HepG2 (cell line): ENCODE data around the gene MIEF1. TPM values are rescaled to one million over a fixed set of nuclear protein-coding genes. Genes with fewer than 3 reads are reported as not detected.

Source experiments
- GATA4 ChIP-seq: sonication (generic); IDR thresholded peaks from 2 replicates; pipeline ENCODE4 v1.6.1; 2016; ENCODE audit warnings: antibody characterized with exemption, low read depth, borderline replicate concordance
- GATAD1 ChIP-seq: IDR thresholded peaks from 2 replicates; pipeline ENCODE4 v1.6.1; 2016; ENCODE audit warnings: missing genetic modification reagents, missing compliant biosample characterization
- GZF1 ChIP-seq: sonication (generic); formaldehyde crosslinking; IDR thresholded peaks from 2 replicates; pipeline ENCODE4 v1.5.1; 2020; ENCODE audit warnings: mild to moderate bottlenecking, missing genetic modification reagents
- JARID2 ChIP-seq: sonication (generic); formaldehyde crosslinking; IDR thresholded peaks from 2 replicates; pipeline ENCODE4 v1.8.1; 2023; ENCODE audit warnings: missing genetic modification reagents, inconsistent platforms; ENCODE audit not compliant: insufficient replicate concordance
- KLF13 ChIP-seq: sonication (generic); formaldehyde crosslinking; IDR thresholded peaks from 2 replicates; pipeline ENCODE4 v1.4.0; 2020; ENCODE audit warnings: mild to moderate bottlenecking, missing genetic modification reagents
- MTF2 ChIP-seq: sonication (generic); formaldehyde crosslinking; IDR thresholded peaks from 2 replicates; pipeline ENCODE4 v1.5.0; 2020; ENCODE audit warnings: missing genetic modification reagents, borderline replicate concordance
- NFRKB ChIP-seq: fragments of 450-650 bp; IDR thresholded peaks from 2 replicates; pipeline ENCODE4 v1.6.1; 2017
- NONO ChIP-seq, 2 experiments: fragments of 450-650 bp in 1 of 2; sonication (generic) in 1 of 2; formaldehyde crosslinking in 1 of 2; IDR thresholded peaks in 1 of 2; conservative IDR thresholded peaks in 1 of 2; 2 replicates each; pipeline versions ENCODE4 v1.6.1 to v1.8.0; 2017 to 2022; ENCODE audit warnings: mild to moderate bottlenecking in 1 of 2, missing genetic modification reagents in 1 of 2, moderate library complexity in 1 of 2
- TCF7 ChIP-seq: sonication (generic); IDR thresholded peaks from 2 replicates; pipeline ENCODE4 v1.6.1; 2016; ENCODE audit warnings: antibody characterized with exemption, low read depth
- ZBTB38 ChIP-seq: sonication (generic); formaldehyde crosslinking; IDR thresholded peaks from 2 replicates; pipeline ENCODE4 v1.5.1; 2020; ENCODE audit warnings: mild to moderate bottlenecking, missing genetic modification reagents
- ZNF333 ChIP-seq: sonication (generic); formaldehyde crosslinking; IDR thresholded peaks from 2 replicates; pipeline ENCODE4 v1.4.0; 2020; ENCODE audit warnings: mild to moderate bottlenecking, missing genetic modification reagents, borderline replicate concordance
- ZNF879 ChIP-seq: sonication (generic); formaldehyde crosslinking; IDR thresholded peaks from 2 replicates; pipeline ENCODE4 v1.8.1; 2023; ENCODE audit warnings: missing genetic modification reagents
- polyA plus RNA-seq, 8 experiments: library from polyadenylated mRNA; depleted of rRNA in 3 of 8; stranded (reverse) in 7 of 8; unstranded in 1 of 8; fragments of >200 nt; fragmentation: Illumina TruSeq in 4 of 8; extraction: Trizol in 4 of 8; gene quantifications; 2 replicates each; pipeline versions ENCODE4 v1.2.1 to v1.2.3, GENCODE V29; 2011 to 2016; ENCODE audit warnings: low read depth in 4 of 8, missing spikeins in 1 of 8, mixed read lengths in 1 of 8; ENCODE audit not compliant: insufficient read depth in 1 of 8
- total RNA-seq, 5 experiments: library from RNA; depleted of rRNA; stranded (reverse); fragments of >200 nt; fragmentation: Illumina TruSeq; extraction: Trizol; gene quantifications; 2 replicates each; pipeline ENCODE4 v1.2.3, GENCODE V29; 2016; ENCODE audit warnings: low read depth in 1 of 5
- TF ChIP-seq, protein P1 (sequence below): sonication (generic); formaldehyde crosslinking; IDR thresholded peaks from 2 replicates; pipeline ENCODE4 v1.4.0; 2020; ENCODE audit warnings: low read depth, mild to moderate bottlenecking, missing genetic modification reagents
- TF ChIP-seq, protein P2 (sequence below): sonication (generic); formaldehyde crosslinking; IDR thresholded peaks from 2 replicates; pipeline ENCODE4 v1.4.0; 2020; ENCODE audit warnings: low read depth, missing genetic modification reagents
- TF ChIP-seq, protein P3 (sequence below): sonication (generic); formaldehyde crosslinking; IDR thresholded peaks from 2 replicates; pipeline ENCODE4 v1.4.0; 2020; ENCODE audit warnings: low read depth, mild to moderate bottlenecking, missing genetic modification reagents
- TF ChIP-seq, protein P4 (sequence below): sonication (generic); formaldehyde crosslinking; conservative IDR thresholded peaks from 2 replicates; pipeline ENCODE4 v1.4.0; 2020; ENCODE audit warnings: missing genetic modification reagents
- TF ChIP-seq, protein P5 (sequence below): sonication (generic); formaldehyde crosslinking; IDR thresholded peaks from 2 replicates; pipeline ENCODE4 v1.9.0; 2021; ENCODE audit warnings: missing genetic modification reagents, borderline replicate concordance

The MIEF1 gene
- total and polyA plus RNA-seq, 2 of the 13 experiments (the other 11 are each of a cell fraction or from before 2014, with no cell fraction given) = 21.7 to 34.8 TPM

GRCh38 chr22:39532215-39533073 lies 30.4 kb downstream of the MIEF1 start, which contains the start of gene RPS19BP1 (continued):
- TF ChIP-seq NONO (IDR thresholded peaks at IDR 0.05) = no peak
- peak; percentile 83 for TF ChIP-seq NONO (CRISPR knock-in tag; conservative IDR thresholded peaks at IDR 0.05)
- TF ChIP-seq, protein P1, sequence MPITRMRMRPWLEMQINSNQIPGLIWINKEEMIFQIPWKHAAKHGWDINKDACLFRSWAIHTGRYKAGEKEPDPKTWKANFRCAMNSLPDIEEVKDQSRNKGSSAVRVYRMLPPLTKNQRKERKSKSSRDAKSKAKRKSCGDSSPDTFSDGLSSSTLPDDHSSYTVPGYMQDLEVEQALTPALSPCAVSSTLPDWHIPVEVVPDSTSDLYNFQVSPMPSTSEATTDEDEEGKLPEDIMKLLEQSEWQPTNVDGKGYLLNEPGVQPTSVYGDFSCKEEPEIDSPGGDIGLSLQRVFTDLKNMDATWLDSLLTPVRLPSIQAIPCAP (CRISPR knock-in tag) = no peak
- peak; percentile 53 for TF ChIP-seq ZBTB38 (CRISPR knock-in tag)
- no peak for TF ChIP-seq ZNF333
- peak; percentile 68 for TF ChIP-seq GATA4
- TF ChIP-seq KLF13 (CRISPR knock-in tag) = peak; percentile 82; the same call in 1 of the 2 replicates
- no peak for TF ChIP-seq NFRKB
- TF ChIP-seq, protein P2, sequence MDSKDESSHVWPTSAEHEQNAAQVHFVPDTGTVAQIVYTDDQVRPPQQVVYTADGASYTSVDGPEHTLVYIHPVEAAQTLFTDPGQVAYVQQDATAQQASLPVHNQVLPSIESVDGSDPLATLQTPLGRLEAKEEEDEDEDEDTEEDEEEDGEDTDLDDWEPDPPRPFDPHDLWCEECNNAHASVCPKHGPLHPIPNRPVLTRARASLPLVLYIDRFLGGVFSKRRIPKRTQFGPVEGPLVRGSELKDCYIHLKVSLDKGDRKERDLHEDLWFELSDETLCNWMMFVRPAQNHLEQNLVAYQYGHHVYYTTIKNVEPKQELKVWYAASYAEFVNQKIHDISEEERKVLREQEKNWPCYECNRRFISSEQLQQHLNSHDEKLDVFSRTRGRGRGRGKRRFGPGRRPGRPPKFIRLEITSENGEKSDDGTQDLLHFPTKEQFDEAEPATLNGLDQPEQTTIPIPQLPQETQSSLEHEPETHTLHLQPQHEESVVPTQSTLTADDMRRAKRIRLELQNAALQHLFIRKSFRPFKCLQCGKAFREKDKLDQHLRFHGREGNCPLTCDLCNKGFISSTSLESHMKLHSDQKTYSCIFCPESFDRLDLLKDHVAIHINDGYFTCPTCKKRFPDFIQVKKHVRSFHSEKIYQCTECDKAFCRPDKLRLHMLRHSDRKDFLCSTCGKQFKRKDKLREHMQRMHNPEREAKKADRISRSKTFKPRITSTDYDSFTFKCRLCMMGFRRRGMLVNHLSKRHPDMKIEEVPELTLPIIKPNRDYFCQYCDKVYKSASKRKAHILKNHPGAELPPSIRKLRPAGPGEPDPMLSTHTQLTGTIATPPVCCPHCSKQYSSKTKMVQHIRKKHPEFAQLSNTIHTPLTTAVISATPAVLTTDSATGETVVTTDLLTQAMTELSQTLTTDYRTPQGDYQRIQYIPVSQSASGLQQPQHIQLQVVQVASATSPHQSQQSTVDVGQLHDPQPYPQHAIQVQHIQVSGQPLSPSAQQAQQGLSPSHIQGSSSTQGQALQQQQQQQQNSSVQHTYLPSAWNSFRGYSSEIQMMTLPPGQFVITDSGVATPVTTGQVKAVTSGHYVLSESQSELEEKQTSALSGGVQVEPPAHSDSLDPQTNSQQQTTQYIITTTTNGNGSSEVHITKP = no peak
- TF ChIP-seq, protein P3, sequence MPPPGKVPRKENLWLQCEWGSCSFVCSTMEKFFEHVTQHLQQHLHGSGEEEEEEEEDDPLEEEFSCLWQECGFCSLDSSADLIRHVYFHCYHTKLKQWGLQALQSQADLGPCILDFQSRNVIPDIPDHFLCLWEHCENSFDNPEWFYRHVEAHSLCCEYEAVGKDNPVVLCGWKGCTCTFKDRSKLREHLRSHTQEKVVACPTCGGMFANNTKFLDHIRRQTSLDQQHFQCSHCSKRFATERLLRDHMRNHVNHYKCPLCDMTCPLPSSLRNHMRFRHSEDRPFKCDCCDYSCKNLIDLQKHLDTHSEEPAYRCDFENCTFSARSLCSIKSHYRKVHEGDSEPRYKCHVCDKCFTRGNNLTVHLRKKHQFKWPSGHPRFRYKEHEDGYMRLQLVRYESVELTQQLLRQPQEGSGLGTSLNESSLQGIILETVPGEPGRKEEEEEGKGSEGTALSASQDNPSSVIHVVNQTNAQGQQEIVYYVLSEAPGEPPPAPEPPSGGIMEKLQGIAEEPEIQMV = no peak
- TF ChIP-seq MTF2 (CRISPR knock-in tag) = 0 out of 2 replicates have a peak, but pooled peaks have one; percentile 47
- TF ChIP-seq GZF1 (CRISPR knock-in tag) = no peak
- TF ChIP-seq ZNF879 (CRISPR knock-in tag) = no peak
- TF ChIP-seq, protein P4, sequence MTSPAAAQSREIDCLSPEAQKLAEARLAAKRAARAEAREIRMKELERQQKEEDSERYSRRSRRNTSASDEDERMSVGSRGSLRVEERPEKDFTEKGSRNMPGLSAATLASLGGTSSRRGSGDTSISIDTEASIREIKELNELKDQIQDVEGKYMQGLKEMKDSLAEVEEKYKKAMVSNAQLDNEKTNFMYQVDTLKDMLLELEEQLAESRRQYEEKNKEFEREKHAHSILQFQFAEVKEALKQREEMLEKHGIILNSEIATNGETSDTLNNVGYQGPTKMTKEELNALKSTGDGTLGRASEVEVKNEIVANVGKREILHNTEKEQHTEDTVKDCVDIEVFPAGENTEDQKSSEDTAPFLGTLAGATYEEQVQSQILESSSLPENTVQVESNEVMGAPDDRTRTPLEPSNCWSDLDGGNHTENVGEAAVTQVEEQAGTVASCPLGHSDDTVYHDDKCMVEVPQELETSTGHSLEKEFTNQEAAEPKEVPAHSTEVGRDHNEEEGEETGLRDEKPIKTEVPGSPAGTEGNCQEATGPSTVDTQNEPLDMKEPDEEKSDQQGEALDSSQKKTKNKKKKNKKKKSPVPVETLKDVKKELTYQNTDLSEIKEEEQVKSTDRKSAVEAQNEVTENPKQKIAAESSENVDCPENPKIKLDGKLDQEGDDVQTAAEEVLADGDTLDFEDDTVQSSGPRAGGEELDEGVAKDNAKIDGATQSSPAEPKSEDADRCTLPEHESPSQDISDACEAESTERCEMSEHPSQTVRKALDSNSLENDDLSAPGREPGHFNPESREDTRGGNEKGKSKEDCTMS (CRISPR knock-in tag) = no peak
- TF ChIP-seq TCF7 = no peak
- peak; percentile 87 for TF ChIP-seq GATAD1 (CRISPR knock-in tag)
- TF ChIP-seq, protein P5, sequence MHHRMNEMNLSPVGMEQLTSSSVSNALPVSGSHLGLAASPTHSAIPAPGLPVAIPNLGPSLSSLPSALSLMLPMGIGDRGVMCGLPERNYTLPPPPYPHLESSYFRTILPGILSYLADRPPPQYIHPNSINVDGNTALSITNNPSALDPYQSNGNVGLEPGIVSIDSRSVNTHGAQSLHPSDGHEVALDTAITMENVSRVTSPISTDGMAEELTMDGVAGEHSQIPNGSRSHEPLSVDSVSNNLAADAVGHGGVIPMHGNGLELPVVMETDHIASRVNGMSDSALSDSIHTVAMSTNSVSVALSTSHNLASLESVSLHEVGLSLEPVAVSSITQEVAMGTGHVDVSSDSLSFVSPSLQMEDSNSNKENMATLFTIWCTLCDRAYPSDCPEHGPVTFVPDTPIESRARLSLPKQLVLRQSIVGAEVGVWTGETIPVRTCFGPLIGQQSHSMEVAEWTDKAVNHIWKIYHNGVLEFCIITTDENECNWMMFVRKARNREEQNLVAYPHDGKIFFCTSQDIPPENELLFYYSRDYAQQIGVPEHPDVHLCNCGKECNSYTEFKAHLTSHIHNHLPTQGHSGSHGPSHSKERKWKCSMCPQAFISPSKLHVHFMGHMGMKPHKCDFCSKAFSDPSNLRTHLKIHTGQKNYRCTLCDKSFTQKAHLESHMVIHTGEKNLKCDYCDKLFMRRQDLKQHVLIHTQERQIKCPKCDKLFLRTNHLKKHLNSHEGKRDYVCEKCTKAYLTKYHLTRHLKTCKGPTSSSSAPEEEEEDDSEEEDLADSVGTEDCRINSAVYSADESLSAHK (CRISPR knock-in tag) = no peak
- TF ChIP-seq JARID2 (CRISPR knock-in tag) = no peak
